ENCODE results near the gene ANO3. TPM values are rescaled to one million over a fixed set of nuclear protein-coding genes. Genes with fewer than 3 reads are reported as not detected.

ANO3 gene
- total RNA-seq, 2 experiments from 2014 or later: not detected

GRCh38 chr11:26348776-26349175 is 16.8 kb downstream of the ANO3 start:
- ATAC-seq (ENCODE audit: poor library complexity) (no peak), DNase-seq (no peak)
- no peak overlapping the region for H3K27ac ChIP-seq (ENCODE audit: low read depth in 1 of 2, low read length in 2 of 2)
- Mint-ChIP-seq H3K27me3 (no peaks in the 10 kb centered on the region), H3K36me3 (ENCODE audit: low read depth) (no peaks in the 10 kb centered on the region), H3K4me3 (no peak overlapping the region), H3K9me3 (peaks cover 8% of the 10 kb centered on the region), H3K27ac (no peak overlapping the region), H3K4me1 (ENCODE audit: low read depth) (no peaks in the 10 kb centered on the region)
- POLR2A ChIA-PET: no interaction called here
- intact Hi-C loops (cut with DNase I, micrococcal nuclease): no loop called here
- CTCF ChIA-PET: no interaction called here
- no peak overlapping the region for H3K4me3 ChIP-seq (ENCODE audit: low read length)
- no peaks in the 10 kb centered on the region for H3K36me3 ChIP-seq (ENCODE audit: insufficient read depth, low read length)
- no peaks in the 10 kb centered on the region for H3K27me3 ChIP-seq (ENCODE audit: control insufficient read depth in 1 of 2, insufficient read depth in 2 of 2, low read length in 2 of 2)
- H3K4me1 ChIP-seq (ENCODE audit: insufficient read depth, low read length): no peaks in the 10 kb centered on the region
- H3K9me3 ChIP-seq (ENCODE audit: control insufficient read depth in 1 of 2, insufficient read depth in 1 of 2, low read length in 2 of 2): peaks cover 0 to 15% of the 10 kb centered on the region in 2 experiments
- TF ChIP-seq CTCF (IDR thresholded peaks at IDR 0.05): no peak

- Mint-ChIP-seq H3K4me3 (no peak overlapping the region), H3K27me3 (no peaks in the 10 kb centered on the region), H3K36me3 (ENCODE audit: low read depth) (no peaks in the 10 kb centered on the region), H3K9me3 (peaks cover 8% of the 10 kb centered on the region), H3K4me1 (ENCODE audit: low read depth) (no peaks in the 10 kb centered on the region), H3K27ac (no peak overlapping the region)
- DNase-seq (no peak), ATAC-seq (ENCODE audit: poor library complexity) (no peak)
- Histone ChIP-seq H3K27me3 (ENCODE audit: control insufficient read depth in 1 of 2, insufficient read depth in 2 of 2, low read length in 2 of 2) (no peaks in the 10 kb centered on the region), H3K4me1 (ENCODE audit: insufficient read depth, low read length) (no peaks in the 10 kb centered on the region), H3K4me3 (ENCODE audit: low read length) (no peak overlapping the region), H3K9me3 (ENCODE audit: control insufficient read depth in 1 of 2, insufficient read depth in 1 of 2, low read length in 2 of 2) (peaks cover 0 to 10% of the 10 kb centered on the region in 2 experiments), H3K27ac (ENCODE audit: low read depth in 1 of 2, low read length in 2 of 2) (no peak overlapping the region), H3K36me3 (ENCODE audit: insufficient read depth, low read length) (no peaks in the 10 kb centered on the region)
- ChIA-PET CTCF (no interaction called here), POLR2A (no interaction called here)
- TF ChIP-seq CTCF (IDR thresholded peaks at IDR 0.05): no peak
- intact Hi-C loops (cut with DNase I, micrococcal nuclease): no loop called here
These were observed 18.1 kb downstream of the ANO3 start for GRCh38 chr11:26350002-26350401.

GRCh38 chr11:26353010-26353409 is 21.1 kb downstream of the ANO3 start:
- ChIA-PET POLR2A (no interaction called here), CTCF (no interaction called here)
- DNase-seq (no peak), ATAC-seq (ENCODE audit: poor library complexity) (no peak)
- H3K36me3 Mint-ChIP-seq (ENCODE audit: low read depth): no peaks in the 10 kb centered on the region
- Histone ChIP-seq H3K36me3 (ENCODE audit: insufficient read depth, low read length) (no peaks in the 10 kb centered on the region), H3K27me3 (ENCODE audit: control insufficient read depth in 1 of 2, insufficient read depth in 2 of 2, low read length in 2 of 2) (no peaks in the 10 kb centered on the region), H3K27ac (ENCODE audit: low read depth in 1 of 2, low read length in 2 of 2) (no peak overlapping the region), H3K4me3 (ENCODE audit: low read length) (no peak overlapping the region), H3K9me3 (ENCODE audit: control insufficient read depth in 1 of 2, insufficient read depth in 1 of 2, low read length in 2 of 2) (peaks cover 0 to 10% of the 10 kb centered on the region in 2 experiments), H3K4me1 (ENCODE audit: insufficient read depth, low read length) (no peaks in the 10 kb centered on the region)
- TF ChIP-seq CTCF (IDR thresholded peaks at IDR 0.05): no peak
- H3K27ac Mint-ChIP-seq: no peak overlapping the region
- H3K9me3 Mint-ChIP-seq: peaks cover 8% of the 10 kb centered on the region
- no peaks in the 10 kb centered on the region for H3K4me1 Mint-ChIP-seq (ENCODE audit: low read depth)
- intact Hi-C loops (cut with DNase I, micrococcal nuclease): no loop called here
- no peaks in the 10 kb centered on the region for H3K27me3 Mint-ChIP-seq
- H3K4me3 Mint-ChIP-seq: no peak overlapping the region
